KMS-11 (cell line): ENCODE results near the gene ICE2.

Experiments used
- H2AFZ ChIP-seq: fragments of 200-600 bp; sonication (generic); 2 replicates; pipeline ENCODE4 v1.6.1; 2016; ENCODE audit warnings: antibody characterized with exemption, mixed run types, low read depth
- H3K27ac ChIP-seq: fragments of 200-600 bp; sonication (generic); 2 replicates; pipeline ENCODE4 v1.6.1; 2016; ENCODE audit warnings: mild to moderate bottlenecking, mixed run types
- H3K27me3 ChIP-seq: fragments of 200-600 bp; sonication (generic); 2 replicates; pipeline ENCODE4 v1.6.1; 2017; ENCODE audit warnings: mild to moderate bottlenecking, low read depth, mixed run types, moderate library complexity; ENCODE audit not compliant: insufficient read depth
- H3K36me3 ChIP-seq: fragments of 200-600 bp; sonication (generic); 2 replicates; pipeline ENCODE4 v1.6.1; 2017; ENCODE audit warnings: mild to moderate bottlenecking, mixed run types; ENCODE audit not compliant: insufficient read depth
- H3K4me1 ChIP-seq: fragments of 200-600 bp; sonication (generic); 2 replicates; pipeline ENCODE4 v1.6.1; 2016; ENCODE audit warnings: mild to moderate bottlenecking, low read depth, mixed run types; ENCODE audit not compliant: poor library complexity, severe bottlenecking
- H3K4me2 ChIP-seq: fragments of 200-600 bp; sonication (generic); 2 replicates; pipeline ENCODE4 v1.7.0; 2016; ENCODE audit warnings: mild to moderate bottlenecking, mixed run types
- H3K4me3 ChIP-seq: fragments of 200-600 bp; sonication (generic); IDR thresholded peaks from 2 replicates; pipeline ENCODE4 v1.6.1; 2017; ENCODE audit warnings: low read depth, low read length, mixed read lengths; ENCODE audit not compliant: insufficient read depth
- H3K79me2 ChIP-seq: fragments of 200-600 bp; sonication (generic); 2 replicates; pipeline ENCODE4 v1.6.1; 2016; ENCODE audit warnings: low read depth, mixed run types; ENCODE audit not compliant: insufficient read depth
- H3K9ac ChIP-seq: fragments of 200-600 bp; sonication (generic); 2 replicates; pipeline ENCODE4 v1.6.1; 2016; ENCODE audit warnings: mild to moderate bottlenecking, mixed run types
- H4K20me1 ChIP-seq: fragments of 200-600 bp; sonication (generic); 2 replicates; pipeline ENCODE4 v1.6.1; 2016; ENCODE audit warnings: mild to moderate bottlenecking, mixed run types; ENCODE audit not compliant: insufficient read depth
- CTCF ChIP-seq: fragments of 200-600 bp; sonication (generic); conservative IDR thresholded peaks from 2 replicates; pipeline ENCODE4 v1.6.1; 2017; ENCODE audit warnings: low read depth, mild to moderate bottlenecking, antibody characterized with exemption, low read length, moderate library complexity, mixed read lengths

ICE2 gene

GRCh38 chr15:60371175-60372051 lies 107.5 kb downstream of the ICE2 start:
- no peaks in the 10 kb centered on the region for H3K36me3 ChIP-seq
- no peak for TF ChIP-seq CTCF
- H3K79me2 ChIP-seq: 0 out of 2 replicates have a peak, but pooled peaks cover 4% of the 10 kb centered on the region
- no peak overlapping the region for H3K4me2 ChIP-seq
- H3K9ac ChIP-seq: no peak overlapping the region
- no peak overlapping the region for H3K27ac ChIP-seq
- H3K27me3 ChIP-seq: no peaks in the 10 kb centered on the region
- H2AFZ ChIP-seq: no peak overlapping the region
- H3K4me1 ChIP-seq: no peaks in the 10 kb centered on the region
- no peak overlapping the region for H3K4me3 ChIP-seq
- no peaks in the 10 kb centered on the region for H4K20me1 ChIP-seq

GRCh38 chr15:60370869-60371136 lies 108.1 kb downstream of the ICE2 start:
- no peaks in the 10 kb centered on the region for H3K36me3 ChIP-seq
- H3K79me2 ChIP-seq: 0 out of 2 replicates have a peak, but pooled peaks cover 4% of the 10 kb centered on the region
- no peak for TF ChIP-seq CTCF
- no peaks in the 10 kb centered on the region for H3K4me1 ChIP-seq
- H3K4me3 ChIP-seq: no peak overlapping the region
- H2AFZ ChIP-seq: no peak overlapping the region
- no peak overlapping the region for H3K9ac ChIP-seq
- no peaks in the 10 kb centered on the region for H4K20me1 ChIP-seq
- no peak overlapping the region for H3K4me2 ChIP-seq
- no peaks in the 10 kb centered on the region for H3K27me3 ChIP-seq
- no peak overlapping the region for H3K27ac ChIP-seq

GRCh38 chr15:60370105-60370868 lies 108.7 kb downstream of the ICE2 start:
- H3K4me3 ChIP-seq: no peak overlapping the region
- H3K36me3 ChIP-seq: no peaks in the 10 kb centered on the region
- no peaks in the 10 kb centered on the region for H3K4me1 ChIP-seq
- no peak overlapping the region for H3K9ac ChIP-seq
- H2AFZ ChIP-seq: no peak overlapping the region
- no peaks in the 10 kb centered on the region for H3K27me3 ChIP-seq
- no peak overlapping the region for H3K27ac ChIP-seq
- TF ChIP-seq CTCF: no peak
- H3K79me2 ChIP-seq: 0 out of 2 replicates have a peak, but pooled peaks cover 4% of the 10 kb centered on the region
- H4K20me1 ChIP-seq: no peaks in the 10 kb centered on the region
- no peak overlapping the region for H3K4me2 ChIP-seq

- TF ChIP-seq CTCF: no peak
- Histone ChIP-seq H3K36me3 (no peaks in the 10 kb centered on the region), H3K4me3 (no peak overlapping the region), H2AFZ (no peak overlapping the region), H3K79me2 (0 out of 2 replicates have a peak, but pooled peaks cover 4% of the 10 kb centered on the region), H3K27me3 (no peaks in the 10 kb centered on the region), H3K4me2 (no peak overlapping the region), H3K27ac (no peak overlapping the region), H4K20me1 (no peaks in the 10 kb centered on the region), H3K4me1 (no peaks in the 10 kb centered on the region), H3K9ac (no peak overlapping the region)
Measured at GRCh38 chr15:60369696-60370095, 109.2 kb downstream of the ICE2 start.
